Natural killer cell treated with Interleukin-12 subunit alpha and Interleukin-12 subunit beta and Interleukin-15 and Interleukin-18, amount 100 ng/mL, for 72 hours (primary cell): Measurements from ENCODE around the gene ARSB. TPM values are rescaled to one million over a fixed set of nuclear protein-coding genes. Genes with fewer than 3 reads are reported as not detected.

ENCODE experiments used
- ATAC-seq, 2 donors: fragments of 150-1000 bp; cut with Tn5 transposase in 1 of 2; sonication (Bioruptor Pico), chemical (Tn5 transposase) in 1 of 2; 2 replicates each; pipeline ENCODE4 v1.10.0; 2021
- DNase-seq: peaks from one replicate; pipeline ENCODE4 v3.0.0; 2022; ENCODE audit warnings: low spot score
- H3K27ac Mint-ChIP-seq, 2 donors: 1 replicate in 1 of 2; 2 replicates in 1 of 2; pipeline ENCODE4 v1.8.0; 2022; ENCODE audit warnings: mixed read lengths in 2 of 2, mild to moderate bottlenecking in 1 of 2, moderate library complexity in 1 of 2
- H3K27me3 Mint-ChIP-seq, 2 donors: 1 replicate in 1 of 2; 2 replicates in 1 of 2; pipeline ENCODE4 v1.8.0; 2022; ENCODE audit warnings: mixed read lengths in 2 of 2
- H3K36me3 Mint-ChIP-seq: one replicate; pipeline ENCODE4 v1.8.0; 2022; ENCODE audit warnings: mixed read lengths
- H3K4me1 Mint-ChIP-seq, 2 donors: 1 replicate in 1 of 2; 2 replicates in 1 of 2; pipeline ENCODE4 v1.8.0; 2022; ENCODE audit warnings: low read depth in 2 of 2, mixed read lengths in 2 of 2, mild to moderate bottlenecking in 1 of 2
- H3K4me3 Mint-ChIP-seq: one replicate; pipeline ENCODE4 v1.8.0; 2022; ENCODE audit warnings: mixed read lengths
- H3K9me3 Mint-ChIP-seq: 2 replicates; pipeline ENCODE4 v1.8.0; 2022; ENCODE audit warnings: mixed read lengths
- total RNA-seq, 2 donors: library from RNA; stranded (reverse); gene quantifications; one replicate each; pipeline ENCODE4 v1.2.3, GENCODE V29; 2022

The ARSB gene
- total RNA-seq, 2 donors from 2014 or later, result 15.4 to 22.3 TPM

DNA sequence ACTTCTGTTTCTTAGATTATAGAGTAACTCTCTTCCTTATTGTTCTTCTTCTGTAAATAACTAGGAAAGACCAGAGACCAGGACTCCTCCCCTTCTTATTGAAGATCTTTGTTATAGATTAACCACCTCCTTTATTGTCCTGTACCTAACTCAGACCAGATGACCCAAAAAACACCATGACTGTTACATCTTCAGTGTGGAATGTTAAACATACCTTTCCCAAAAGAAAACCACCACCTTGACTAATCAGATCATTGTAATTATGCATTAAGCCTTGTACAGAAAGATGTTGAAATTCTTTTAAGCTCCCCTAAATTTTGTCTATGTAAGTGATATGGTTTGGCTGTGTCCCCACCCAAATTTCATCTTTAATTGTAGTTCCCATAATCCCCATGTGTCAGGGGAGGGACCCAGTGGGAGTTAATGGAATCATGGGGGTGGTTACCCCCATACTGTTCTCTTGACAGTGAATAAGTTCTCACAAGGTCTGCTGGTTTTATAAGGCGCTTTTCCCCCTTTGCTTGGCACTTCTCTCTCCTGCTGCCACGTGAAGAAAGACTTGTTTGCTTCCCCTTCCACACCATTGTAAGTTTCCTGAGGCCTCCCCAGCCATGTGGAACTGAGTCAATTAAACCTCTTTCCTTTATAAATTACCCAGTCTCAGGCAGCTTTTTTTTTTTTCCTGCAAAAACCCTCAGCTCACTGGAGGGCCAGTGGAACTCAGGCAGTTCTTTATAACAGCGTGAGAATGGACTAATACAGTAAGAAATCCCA is 26.3 kb downstream of the ARSB start:
- H3K4me1 Mint-ChIP-seq, result peaks cover 3 to 8% of the 10 kb centered on the region in 2 donors
- no peaks in the 10 kb centered on the region for H3K27me3 Mint-ChIP-seq
- H3K9me3 Mint-ChIP-seq, result no peaks in the 10 kb centered on the region
- H3K36me3 Mint-ChIP-seq, result peaks cover 22% of the 10 kb centered on the region
- ATAC-seq, result no peak
- no peak for DNase-seq
- H3K27ac Mint-ChIP-seq, result no peak overlapping the region
- H3K4me3 Mint-ChIP-seq, result no peak overlapping the region

DNA sequence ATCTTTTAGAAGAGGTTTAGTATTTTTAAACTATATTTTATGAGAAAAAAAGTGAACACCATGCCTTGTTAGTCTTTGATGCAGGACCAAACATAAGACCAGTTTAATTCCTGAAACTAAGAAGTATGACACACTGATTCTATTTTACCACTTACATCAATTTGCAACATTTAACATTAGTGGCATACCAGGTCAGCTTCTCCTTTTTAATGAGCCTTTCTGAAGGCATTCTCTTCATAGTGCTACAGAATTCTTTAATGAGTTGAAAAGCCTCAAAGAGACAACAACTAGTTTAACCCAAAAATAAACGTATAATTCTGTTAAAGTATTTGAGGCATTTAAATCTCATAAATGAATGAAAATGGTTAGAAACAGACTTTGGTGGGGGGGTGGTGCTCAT is 28.2 kb downstream of the ARSB start:
- DNase-seq (no peak), ATAC-seq (no peak)
- H3K4me3 Mint-ChIP-seq, result no peak overlapping the region
- H3K36me3 Mint-ChIP-seq, result peaks cover 23% of the 10 kb centered on the region
- peaks cover 21 to 24% of the 10 kb centered on the region in 2 donors for H3K4me1 Mint-ChIP-seq
- no peaks in the 10 kb centered on the region for H3K9me3 Mint-ChIP-seq
- no peaks in the 10 kb centered on the region for H3K27me3 Mint-ChIP-seq
- H3K27ac Mint-ChIP-seq, result no peak overlapping the region

DNA sequence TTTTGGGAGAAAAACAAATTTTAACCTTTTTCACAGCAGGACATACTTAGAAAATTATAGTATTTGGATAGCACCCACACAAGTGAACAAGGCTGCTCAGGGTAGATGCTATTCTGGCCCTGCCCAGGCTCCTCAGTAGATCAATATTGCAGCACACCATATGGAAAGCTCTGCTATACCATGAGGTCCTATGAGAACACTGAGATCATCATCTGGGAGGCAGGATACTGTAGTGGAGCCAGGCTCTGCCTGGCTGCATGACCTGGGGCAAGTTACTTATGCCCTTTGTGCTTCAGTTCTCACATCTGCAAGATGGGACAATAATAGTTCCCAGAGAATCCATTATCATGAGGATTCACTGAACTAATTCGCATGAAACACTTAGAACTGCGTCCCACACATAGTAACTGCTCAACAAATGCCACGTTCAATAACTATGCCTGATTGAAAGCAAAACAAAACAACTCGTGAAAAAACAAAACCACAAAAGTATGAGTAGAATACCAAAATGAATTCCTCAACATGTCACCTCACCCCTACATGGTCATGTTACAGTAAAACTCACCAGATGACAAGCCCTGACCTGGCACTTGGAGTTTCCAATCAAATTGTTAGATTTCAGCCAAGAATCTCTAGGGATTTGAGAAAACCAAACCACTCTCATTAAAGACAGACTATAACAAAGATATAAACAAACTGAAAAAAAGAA is 31.9 kb downstream of the ARSB start:
- peak overlapping the region; percentile 77 for H3K4me3 Mint-ChIP-seq
- ATAC-seq, result peak; percentile 87 to 95

DNA sequence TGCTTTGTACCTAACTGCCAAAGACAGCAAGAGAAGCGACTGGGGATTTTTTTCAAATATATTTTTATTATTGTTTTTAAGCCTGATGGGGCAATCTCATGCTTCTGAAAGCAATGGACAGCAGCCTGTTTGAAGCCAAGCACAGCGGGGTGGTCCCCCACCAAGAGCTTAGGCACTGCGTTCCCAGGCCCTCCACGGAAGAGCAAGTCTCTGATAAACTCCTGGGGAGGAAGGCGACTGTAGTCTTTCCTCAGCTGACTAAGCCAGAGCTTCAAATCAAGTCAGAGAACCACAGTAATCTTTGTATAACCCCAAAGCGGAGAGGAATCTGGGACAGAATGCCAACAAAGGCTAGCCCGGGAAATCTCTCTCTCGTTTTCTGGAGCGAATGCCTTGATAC is 54.4 kb downstream of the ARSB start:
- Mint-ChIP-seq H3K9me3 (no peaks in the 10 kb centered on the region), H3K27me3 (no peaks in the 10 kb centered on the region), H3K4me3 (no peak overlapping the region), H3K4me1 (no peaks in the 10 kb centered on the region), H3K27ac (no peak overlapping the region), H3K36me3 (no peaks in the 10 kb centered on the region)
- ATAC-seq (no peak), DNase-seq (no peak)

More for the DNA sequence above, 31.9 kb downstream of the ARSB start:
- Mint-ChIP-seq H3K36me3 (peaks cover 18% of the 10 kb centered on the region), H3K27me3 (no peaks in the 10 kb centered on the region), H3K9me3 (no peaks in the 10 kb centered on the region), H3K4me1 (peaks cover 28 to 29% of the 10 kb centered on the region in 2 donors), H3K27ac (peak overlapping the region; percentile 64 to 83)
- DNase-seq, result no peak

DNA sequence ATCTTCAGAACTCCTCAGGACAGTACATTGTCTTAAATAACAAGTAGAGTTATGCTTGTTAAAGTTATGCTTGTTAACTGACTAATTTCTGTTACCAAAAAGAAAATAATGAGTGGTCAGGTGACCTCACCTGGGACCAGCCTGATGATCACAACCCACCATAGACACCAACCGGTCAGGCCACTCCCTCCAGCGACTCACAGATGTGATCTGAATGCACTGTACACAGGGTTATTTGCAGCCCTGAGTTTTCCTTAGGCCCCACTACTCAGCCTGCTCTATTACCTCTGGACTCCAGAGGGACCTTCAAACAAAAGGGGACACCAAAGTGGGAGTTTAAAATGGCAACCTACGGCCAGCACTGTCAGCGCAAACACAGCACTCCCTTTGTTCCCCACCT is 55.3 kb downstream of the ARSB start:
- Mint-ChIP-seq H3K36me3 (no peaks in the 10 kb centered on the region), H3K9me3 (no peaks in the 10 kb centered on the region), H3K27ac (no peak overlapping the region), H3K27me3 (no peaks in the 10 kb centered on the region), H3K4me1 (no peaks in the 10 kb centered on the region), H3K4me3 (no peak overlapping the region)
- ATAC-seq, result no peak
- DNase-seq, result no peak

DNA sequence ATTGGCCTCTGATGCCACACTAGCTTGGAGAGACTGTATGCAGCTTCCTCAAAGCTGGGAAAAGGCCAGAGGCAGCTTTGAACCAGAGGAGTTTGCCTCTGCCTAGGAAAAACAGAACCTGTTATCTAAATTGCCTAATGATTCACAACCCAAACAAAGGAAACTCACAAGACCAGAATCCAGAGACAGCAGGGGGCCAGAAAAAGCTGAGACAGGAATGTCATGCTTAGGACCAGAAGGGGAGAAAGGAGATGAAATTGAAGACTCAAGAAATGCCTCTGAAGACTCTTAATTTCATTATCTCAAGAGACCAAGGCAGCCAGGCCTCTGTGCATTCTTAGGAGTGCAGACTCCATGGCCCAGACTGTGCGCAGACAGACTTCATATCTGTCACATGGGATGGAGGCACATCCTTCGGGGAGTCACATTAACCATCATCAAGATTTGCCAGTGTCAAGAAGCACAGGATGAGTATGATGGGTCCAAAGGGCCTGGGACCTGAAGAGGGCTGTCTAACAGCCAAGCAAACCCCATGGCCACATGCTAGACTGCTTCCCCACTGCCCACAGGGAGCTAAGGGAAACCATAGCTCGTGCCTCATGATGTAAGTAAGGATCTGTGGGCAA is 57.3 kb downstream of the ARSB start:
- Mint-ChIP-seq H3K9me3 (no peaks in the 10 kb centered on the region), H3K4me3 (no peak overlapping the region), H3K27ac (no peak overlapping the region), H3K4me1 (peaks cover 0 to 12% of the 10 kb centered on the region in 2 donors), H3K36me3 (no peaks in the 10 kb centered on the region), H3K27me3 (no peaks in the 10 kb centered on the region)
- ATAC-seq (no peak), DNase-seq (no peak)

DNA sequence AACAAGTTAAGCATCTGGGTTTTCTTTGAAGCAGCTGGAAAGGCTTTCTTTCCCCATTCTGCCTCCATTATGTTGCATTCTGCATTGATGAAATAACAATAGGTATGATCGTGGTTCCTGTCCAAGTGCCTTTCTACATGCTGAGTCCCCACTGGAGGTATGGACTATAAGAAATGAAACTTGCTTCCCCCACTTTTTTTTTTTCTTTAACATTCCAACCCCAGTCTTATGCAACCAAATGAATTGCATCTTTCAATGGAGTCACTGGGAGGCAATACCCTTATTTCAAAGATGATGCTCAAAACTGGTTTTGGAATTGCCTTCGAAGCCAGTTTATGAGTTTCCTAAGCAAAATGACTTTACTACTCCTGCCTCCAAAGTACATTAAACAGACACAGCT is 58.9 kb downstream of the ARSB start:
- Mint-ChIP-seq H3K4me3 (no peak overlapping the region), H3K4me1 (peaks cover 0 to 14% of the 10 kb centered on the region in 2 donors), H3K9me3 (no peaks in the 10 kb centered on the region), H3K27ac (no peak overlapping the region), H3K27me3 (no peaks in the 10 kb centered on the region), H3K36me3 (no peaks in the 10 kb centered on the region)
- no peak for ATAC-seq
- no peak for DNase-seq

DNA sequence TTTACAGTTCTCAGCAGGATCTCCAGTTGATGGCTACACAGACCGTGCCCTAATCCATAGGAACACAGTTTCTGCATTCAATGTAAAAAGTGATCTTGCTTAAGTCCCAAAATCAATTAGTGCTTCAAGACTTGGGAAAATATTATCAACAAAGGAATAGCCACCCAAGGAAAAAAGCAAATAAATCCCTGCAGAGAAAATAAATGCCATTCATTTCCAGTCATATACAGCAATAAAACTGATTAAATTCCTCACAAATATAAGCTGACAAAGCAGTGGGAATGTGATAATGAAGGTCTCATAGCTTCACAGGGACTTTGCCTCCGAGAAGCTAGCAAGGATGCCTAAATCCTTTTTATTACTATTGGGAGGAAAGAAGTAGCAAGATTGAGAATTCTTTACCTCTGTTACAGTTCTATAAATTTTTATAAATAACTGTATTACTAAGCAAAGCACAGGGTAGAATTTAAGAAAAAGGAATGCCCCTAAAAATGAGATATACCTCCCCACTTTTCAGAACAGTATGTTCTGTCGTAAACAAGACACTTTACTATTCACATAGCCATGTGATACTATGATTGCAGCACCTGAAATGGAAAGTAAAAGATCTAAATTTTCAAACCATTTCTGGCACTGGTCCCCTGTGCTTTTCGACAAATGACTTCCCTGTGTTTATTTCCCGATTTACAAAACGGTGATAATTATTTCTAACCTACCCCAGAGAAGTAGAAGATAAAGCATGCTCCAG is 59.8 kb downstream of the ARSB start:
- Mint-ChIP-seq H3K9me3 (no peaks in the 10 kb centered on the region), H3K27me3 (no peaks in the 10 kb centered on the region), H3K4me3 (no peak overlapping the region), H3K36me3 (no peaks in the 10 kb centered on the region), H3K27ac (no peak overlapping the region), H3K4me1 (peaks cover 0 to 14% of the 10 kb centered on the region in 2 donors)
- DNase-seq (no peak), ATAC-seq (no peak)

DNA sequence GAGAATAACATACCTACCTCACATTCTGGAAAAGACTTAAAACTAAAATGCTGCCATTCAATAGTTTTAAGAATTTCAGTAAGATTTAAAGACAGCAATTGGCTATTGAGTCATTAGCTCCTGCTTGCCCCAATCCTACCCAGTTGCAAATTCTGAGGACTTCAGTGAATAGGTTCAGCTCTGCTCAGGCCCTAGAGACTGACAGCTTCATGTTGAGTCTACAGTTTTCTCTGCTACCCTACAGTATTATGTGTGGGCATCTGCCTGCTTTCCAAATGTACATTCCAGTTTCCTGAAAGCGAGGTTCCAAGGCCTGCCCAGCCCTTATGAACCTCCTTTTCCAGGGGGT is 61.5 kb downstream of the ARSB start:
- Mint-ChIP-seq H3K27me3 (no peaks in the 10 kb centered on the region), H3K36me3 (no peaks in the 10 kb centered on the region), H3K4me1 (peaks cover 0 to 14% of the 10 kb centered on the region in 2 donors), H3K9me3 (no peaks in the 10 kb centered on the region), H3K27ac (no peak overlapping the region), H3K4me3 (no peak overlapping the region)
- DNase-seq (no peak), ATAC-seq (peak; percentile 32 to 51)

DNA sequence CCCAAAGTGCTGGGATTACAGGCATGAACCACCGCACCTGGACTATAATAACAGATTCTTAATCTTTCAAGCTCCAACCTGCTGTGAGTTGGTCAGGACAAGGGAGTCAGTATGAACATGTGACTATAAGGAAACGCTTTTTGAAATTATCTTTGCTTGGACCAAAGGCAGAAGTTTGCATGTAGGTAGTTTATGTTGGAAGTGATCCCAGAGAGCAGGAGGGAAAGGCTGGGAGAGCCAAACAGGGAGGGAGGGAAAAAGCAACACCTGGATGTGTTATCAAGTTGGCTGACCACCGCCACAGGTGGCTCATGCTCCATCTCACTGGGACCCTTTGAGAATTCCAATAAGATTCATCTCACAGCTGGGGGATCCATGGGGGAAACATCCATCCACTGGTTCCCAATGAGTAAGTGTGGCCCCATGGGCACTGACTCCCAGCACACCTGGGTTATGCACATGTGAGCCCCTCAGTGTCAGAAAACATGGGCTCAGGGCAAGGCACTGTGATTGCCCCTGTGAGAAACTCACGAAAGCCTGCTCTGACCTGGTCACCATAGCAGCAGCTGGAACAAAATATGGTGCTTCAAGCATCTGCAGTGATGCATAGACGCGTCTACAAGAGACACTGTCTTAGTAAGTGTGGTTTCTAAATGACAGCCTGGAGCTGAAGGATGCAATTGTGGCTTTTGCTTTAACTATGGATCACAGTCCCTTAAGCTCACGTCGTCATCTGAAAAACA is 62.1 kb downstream of the ARSB start:
- Mint-ChIP-seq H3K9me3 (no peaks in the 10 kb centered on the region), H3K4me1 (peaks cover 0 to 14% of the 10 kb centered on the region in 2 donors), H3K27me3 (no peaks in the 10 kb centered on the region), H3K36me3 (no peaks in the 10 kb centered on the region), H3K4me3 (no peak overlapping the region), H3K27ac (no peak overlapping the region)
- DNase-seq (no peak), ATAC-seq (peak; percentile 72 to 97)

DNA sequence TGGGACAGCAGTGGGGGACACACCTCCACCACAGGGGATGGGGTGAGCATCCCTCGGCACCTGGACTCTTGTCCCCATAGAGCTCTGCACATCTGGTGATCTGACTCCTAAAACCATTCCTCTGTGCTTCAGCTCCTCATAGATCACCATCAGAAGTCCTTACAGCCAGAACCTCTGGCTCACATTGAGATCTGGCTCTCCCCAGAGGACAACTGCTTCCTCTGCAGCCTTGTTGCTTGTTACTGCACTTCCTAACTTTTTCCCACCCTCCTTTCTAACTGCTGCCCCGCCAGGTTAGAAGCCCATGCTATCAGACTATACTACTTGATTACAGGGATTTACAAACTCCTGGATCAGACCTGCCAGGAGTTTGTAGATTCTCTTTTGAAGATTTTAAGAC is 64.5 kb downstream of the ARSB start:
- Mint-ChIP-seq H3K27me3 (no peaks in the 10 kb centered on the region), H3K9me3 (no peaks in the 10 kb centered on the region), H3K4me1 (peaks cover 0 to 14% of the 10 kb centered on the region in 2 donors), H3K27ac (no peak overlapping the region), H3K36me3 (no peaks in the 10 kb centered on the region), H3K4me3 (no peak overlapping the region)
- ATAC-seq, result no peak
- DNase-seq, result no peak

DNA sequence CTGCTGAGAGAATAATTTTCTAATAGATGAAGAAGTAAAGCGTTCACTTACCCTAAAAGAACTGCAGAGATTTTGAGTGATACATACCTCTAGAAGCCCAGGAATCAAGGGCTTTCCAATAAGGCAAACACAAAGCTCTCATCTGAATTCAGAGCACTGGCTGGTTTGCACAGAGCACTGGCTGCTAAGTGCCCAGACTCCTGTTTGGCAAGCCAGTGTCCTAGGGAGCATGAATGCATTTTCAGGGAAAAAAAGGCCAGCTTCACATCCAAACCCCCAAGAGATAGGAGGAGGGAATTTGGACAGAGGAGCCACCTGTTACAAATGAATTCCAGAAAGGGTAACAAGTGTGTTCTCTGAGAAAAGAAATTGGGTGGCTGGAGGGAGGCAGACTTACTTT is 65.3 kb downstream of the ARSB start:
- Mint-ChIP-seq H3K36me3 (no peaks in the 10 kb centered on the region), H3K27me3 (no peaks in the 10 kb centered on the region), H3K4me1 (peaks cover 0 to 14% of the 10 kb centered on the region in 2 donors), H3K4me3 (no peak overlapping the region), H3K9me3 (no peaks in the 10 kb centered on the region), H3K27ac (no peak overlapping the region)
- DNase-seq (no peak), ATAC-seq (no peak)

DNA sequence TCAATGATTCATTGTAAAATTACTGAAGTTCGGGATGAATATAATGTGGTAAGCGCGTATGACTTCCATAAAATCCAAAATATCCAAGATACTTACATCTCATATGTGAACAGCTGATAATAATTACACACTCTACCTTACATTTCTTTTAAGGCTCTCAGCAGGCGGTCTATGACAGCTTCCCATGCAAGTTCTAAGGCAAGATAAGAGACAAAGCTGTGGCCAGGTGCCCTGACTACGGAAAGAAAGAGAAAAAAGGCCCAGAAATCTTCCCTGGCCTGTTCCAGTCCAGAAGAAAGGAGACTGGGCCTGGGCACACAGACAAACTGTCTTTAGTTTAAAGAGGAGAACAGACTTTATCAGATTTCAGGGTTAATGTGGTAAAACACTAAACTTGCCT is 69.1 kb downstream of the ARSB start:
- Mint-ChIP-seq H3K4me1 (no peaks in the 10 kb centered on the region), H3K36me3 (no peaks in the 10 kb centered on the region), H3K9me3 (no peaks in the 10 kb centered on the region), H3K4me3 (no peak overlapping the region), H3K27ac (no peak overlapping the region), H3K27me3 (no peaks in the 10 kb centered on the region)
- DNase-seq (no peak), ATAC-seq (no peak)
